Breast epithelium (tissue), 4 donors: ENCODE results near the gene PPP1R16B. TPM values are rescaled to one million over a fixed set of nuclear protein-coding genes. Genes with fewer than 3 reads are reported as not detected.

Experiments used
- DNase-seq, 2 donors: peaks; one replicate each; pipeline ENCODE4 v3.0.0-alpha.2; 2019; ENCODE audit warnings: low spot score in 2 of 2
- H3K27ac ChIP-seq, 2 donors: fragments of 200-600 bp; sonication (generic) in 1 of 2; one replicate each; pipeline ENCODE4 v1.5.1; 2016 to 2019; ENCODE audit warnings: mild to moderate bottlenecking in 1 of 2
- H3K27me3 ChIP-seq, 2 donors: fragments of 200-600 bp; sonication (generic) in 1 of 2; one replicate each; pipeline versions ENCODE4 v1.5.1 to v1.6.0; 2017 to 2019; ENCODE audit warnings: control low read depth in 1 of 2, mild to moderate bottlenecking in 1 of 2
- H3K36me3 ChIP-seq: fragments of 200-600 bp; one replicate; pipeline ENCODE4 v1.5.1; 2019
- H3K4me1 ChIP-seq, 2 donors: fragments of 200-600 bp; sonication (generic); one replicate each; pipeline ENCODE4 v1.5.1; 2016 to 2019; ENCODE audit warnings: control low read depth in 1 of 2
- H3K4me3 ChIP-seq, 3 donors: fragments of 200-600 bp; sonication (generic); 1 replicate in 2 of 3; 2 replicates in 1 of 3; pipeline ENCODE4 v1.5.1; 2016 to 2019; ENCODE audit warnings: mild to moderate bottlenecking in 3 of 3, moderate library complexity in 2 of 3
- H3K9me3 ChIP-seq, 2 donors: fragments of 200-600 bp; sonication (generic) in 1 of 2; one replicate each; pipeline ENCODE4 v1.5.1; 2016 to 2019; ENCODE audit warnings: control low read depth in 1 of 2
- CTCF ChIP-seq, 3 donors: fragments of 450-650 bp; IDR thresholded peaks; one replicate each; pipeline ENCODE4 v1.5.1; 2016 to 2017; ENCODE audit warnings: antibody characterized with exemption in 3 of 3, mild to moderate bottlenecking in 3 of 3, moderate library complexity in 3 of 3
- POLR2A ChIP-seq: fragments of 450-650 bp; IDR thresholded peaks from one replicate; pipeline ENCODE4 v1.6.1; 2016; ENCODE audit warnings: antibody characterized with exemption, mild to moderate bottlenecking, moderate library complexity
- POLR2AphosphoS5 ChIP-seq, 3 donors: sonication (generic); formaldehyde crosslinking; IDR thresholded peaks; one replicate each; pipeline ENCODE4 v1.6.1; 2017; ENCODE audit warnings: antibody characterized with exemption in 3 of 3
- intact Hi-C: fragments of 100-400 bp; cut with DNase I; formaldehyde crosslinking; loops from one replicate; pipeline ENCODE4 v1.15.1; 2023; ENCODE audit warnings: low total_unique reads
- total RNA-seq, 3 donors: library from RNA; depleted of rRNA; stranded (reverse); fragments of >200 nt; gene quantifications; one replicate each; pipeline ENCODE4 v1.1.0, GENCODE V29; 2016

Gene PPP1R16B
- total RNA-seq, 3 donors from 2014 or later = 3.7 to 10.8 (median 8.2) TPM

- Histone ChIP-seq H3K9me3 (no peaks in the 10 kb centered on the region), H3K27ac (no peak overlapping the region), H3K4me1 (no peaks in the 10 kb centered on the region), H3K36me3 (no peaks in the 10 kb centered on the region), H3K27me3 (no peaks in the 10 kb centered on the region), H3K4me3 (no peak overlapping the region)
- TF ChIP-seq POLR2AphosphoS5 (IDR thresholded peaks at IDR 0.05) (no peak), CTCF (IDR thresholded peaks at IDR 0.05) (no peak), POLR2A (no peak)
- intact Hi-C loops = no loop called here
- no peak for DNase-seq
These were observed 36.1 kb downstream of the PPP1R16B start for GRCh38 chr20:38841570-38841969.

GRCh38 chr20:38842026-38842425 lies 36.5 kb downstream of the PPP1R16B start:
- no peaks in the 10 kb centered on the region for H3K9me3 ChIP-seq

GRCh38 chr20:38842558-38842981 lies 37.1 kb downstream of the PPP1R16B start:
- no peaks in the 10 kb centered on the region for H3K9me3 ChIP-seq
- H3K27me3 ChIP-seq = no peaks in the 10 kb centered on the region
- intact Hi-C loops = no loop called here
- no peaks in the 10 kb centered on the region for H3K36me3 ChIP-seq
- H3K4me1 ChIP-seq = no peaks in the 10 kb centered on the region
- DNase-seq = no peak
- H3K27ac ChIP-seq = no peak overlapping the region
- TF ChIP-seq POLR2AphosphoS5 (IDR thresholded peaks at IDR 0.05) = no peak
- no peak for TF ChIP-seq CTCF (IDR thresholded peaks at IDR 0.05)
- no peak for TF ChIP-seq POLR2A
- no peak overlapping the region for H3K4me3 ChIP-seq

More at GRCh38 chr20:38842026-38842425, 36.5 kb downstream of the PPP1R16B start:
- intact Hi-C loops = no loop called here
- TF ChIP-seq CTCF (IDR thresholded peaks at IDR 0.05) = no peak
- no peak for TF ChIP-seq POLR2A
- no peak for TF ChIP-seq POLR2AphosphoS5 (IDR thresholded peaks at IDR 0.05)
- H3K4me3 ChIP-seq = no peak overlapping the region
- no peak for DNase-seq
- H3K36me3 ChIP-seq = no peaks in the 10 kb centered on the region
- H3K27ac ChIP-seq = no peak overlapping the region
- no peaks in the 10 kb centered on the region for H3K27me3 ChIP-seq
- no peaks in the 10 kb centered on the region for H3K4me1 ChIP-seq

- Histone ChIP-seq H3K27me3 (no peaks in the 10 kb centered on the region), H3K4me1 (no peaks in the 10 kb centered on the region), H3K9me3 (no peaks in the 10 kb centered on the region), H3K27ac (no peak overlapping the region), H3K4me3 (no peak overlapping the region), H3K36me3 (no peaks in the 10 kb centered on the region)
- TF ChIP-seq POLR2A = no peak
- no peak for TF ChIP-seq POLR2AphosphoS5 (IDR thresholded peaks at IDR 0.05)
- no peak for TF ChIP-seq CTCF (IDR thresholded peaks at IDR 0.05)
- intact Hi-C loops = no loop called here
- DNase-seq = no peak
These were observed 37.8 kb downstream of the PPP1R16B start for GRCh38 chr20:38843346-38843745.

- H3K27ac ChIP-seq = no peak overlapping the region
- H3K36me3 ChIP-seq = no peaks in the 10 kb centered on the region
- H3K27me3 ChIP-seq = no peaks in the 10 kb centered on the region
- no peak for DNase-seq
- TF ChIP-seq CTCF (IDR thresholded peaks at IDR 0.05) (no peak), POLR2A (no peak), POLR2AphosphoS5 (IDR thresholded peaks at IDR 0.05) (no peak)
- no peaks in the 10 kb centered on the region for H3K4me1 ChIP-seq
- no peaks in the 10 kb centered on the region for H3K9me3 ChIP-seq
- intact Hi-C loops = no loop called here
- H3K4me3 ChIP-seq = no peak overlapping the region
These were observed 39.5 kb downstream of the PPP1R16B start for GRCh38 chr20:38844963-38845362.
